GM12874 (cell line): ENCODE measurements around the gene F2RL1.

ENCODE experiments used
- TF ChIP-seq, protein P1 (sequence below): IDR thresholded peaks from 2 replicates; pipeline ENCODE4 v1.5.1; 2011; ENCODE audit warnings: low read depth, mild to moderate bottlenecking, control low read depth, low read length, moderate library complexity; ENCODE audit not compliant: insufficient read depth

Gene F2RL1

GRCh38 chr5:76821136-76821535 lies 2.3 kb downstream of the F2RL1 start:
- TF ChIP-seq, protein P1, sequence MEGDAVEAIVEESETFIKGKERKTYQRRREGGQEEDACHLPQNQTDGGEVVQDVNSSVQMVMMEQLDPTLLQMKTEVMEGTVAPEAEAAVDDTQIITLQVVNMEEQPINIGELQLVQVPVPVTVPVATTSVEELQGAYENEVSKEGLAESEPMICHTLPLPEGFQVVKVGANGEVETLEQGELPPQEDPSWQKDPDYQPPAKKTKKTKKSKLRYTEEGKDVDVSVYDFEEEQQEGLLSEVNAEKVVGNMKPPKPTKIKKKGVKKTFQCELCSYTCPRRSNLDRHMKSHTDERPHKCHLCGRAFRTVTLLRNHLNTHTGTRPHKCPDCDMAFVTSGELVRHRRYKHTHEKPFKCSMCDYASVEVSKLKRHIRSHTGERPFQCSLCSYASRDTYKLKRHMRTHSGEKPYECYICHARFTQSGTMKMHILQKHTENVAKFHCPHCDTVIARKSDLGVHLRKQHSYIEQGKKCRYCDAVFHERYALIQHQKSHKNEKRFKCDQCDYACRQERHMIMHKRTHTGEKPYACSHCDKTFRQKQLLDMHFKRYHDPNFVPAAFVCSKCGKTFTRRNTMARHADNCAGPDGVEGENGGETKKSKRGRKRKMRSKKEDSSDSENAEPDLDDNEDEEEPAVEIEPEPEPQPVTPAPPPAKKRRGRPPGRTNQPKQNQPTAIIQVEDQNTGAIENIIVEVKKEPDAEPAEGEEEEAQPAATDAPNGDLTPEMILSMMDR = no peak

- TF ChIP-seq, protein P1 = no peak
Measured at GRCh38 chr5:76831110-76831452, 12.3 kb downstream of the F2RL1 start.

DNA sequence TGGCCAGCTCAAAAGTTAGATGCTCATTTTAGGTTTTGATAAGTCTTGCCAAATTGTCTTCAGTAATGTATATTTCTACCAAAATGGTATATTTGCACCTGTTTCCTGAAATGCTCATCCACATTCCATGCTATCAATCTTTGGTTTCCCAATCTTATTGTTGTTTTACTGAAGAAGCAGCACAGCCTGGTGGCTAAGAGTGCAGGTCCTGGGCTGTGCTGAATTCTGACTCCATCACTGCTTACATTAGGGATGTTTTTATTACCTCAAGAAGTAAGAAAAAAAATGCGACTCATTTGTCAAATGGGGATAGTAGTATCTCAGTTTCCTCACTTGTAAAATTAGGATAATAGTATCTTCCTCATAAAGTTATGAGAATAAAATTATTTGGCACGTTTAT lies 17.4 kb downstream of the F2RL1 start:
- TF ChIP-seq, protein P1 = no peak

DNA sequence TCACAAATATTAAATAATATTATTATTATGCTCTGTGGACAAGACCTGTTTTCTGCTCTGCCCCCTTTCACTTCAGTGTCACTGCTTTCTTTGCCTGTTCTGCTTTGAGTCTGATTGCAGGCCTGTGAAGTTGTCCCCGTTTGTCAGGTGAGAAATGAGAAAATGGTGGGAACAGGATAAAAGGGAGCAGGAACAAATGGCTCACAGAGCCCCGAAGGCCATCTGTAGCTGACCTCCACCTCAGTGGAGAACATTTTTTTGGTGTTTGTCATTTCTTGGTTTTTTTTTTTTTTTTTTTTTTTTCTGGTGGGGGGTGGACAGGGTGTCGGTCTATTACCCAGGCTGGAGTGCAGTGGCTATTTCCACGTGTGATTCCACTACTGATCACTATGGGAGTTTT lies 17.8 kb downstream of the F2RL1 start:
- TF ChIP-seq, protein P1 = no peak

GRCh38 chr5:76838481-76839261 lies 19.8 kb downstream of the F2RL1 start:
- TF ChIP-seq, protein P1 = no peak

DNA sequence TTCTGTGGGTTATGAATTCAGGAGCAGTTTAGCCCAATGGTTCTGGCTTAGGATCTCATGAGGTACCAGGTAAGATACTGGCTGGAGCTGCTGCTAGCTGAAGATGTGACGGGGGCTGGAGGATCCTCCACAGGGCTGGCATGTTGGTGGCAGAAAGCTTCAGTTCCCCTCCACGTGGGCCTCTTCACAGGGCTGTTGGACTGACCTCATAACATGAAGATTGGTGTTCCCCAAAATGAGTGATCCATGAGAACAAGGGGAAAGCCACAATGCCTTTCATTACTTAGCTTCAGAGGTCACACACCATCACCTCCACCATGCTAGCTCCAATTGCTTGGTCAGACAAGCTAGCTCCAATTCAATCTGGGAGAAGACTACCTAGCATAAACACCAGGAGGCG lies 22.5 kb downstream of the F2RL1 start:
- TF ChIP-seq, protein P1 = no peak

DNA sequence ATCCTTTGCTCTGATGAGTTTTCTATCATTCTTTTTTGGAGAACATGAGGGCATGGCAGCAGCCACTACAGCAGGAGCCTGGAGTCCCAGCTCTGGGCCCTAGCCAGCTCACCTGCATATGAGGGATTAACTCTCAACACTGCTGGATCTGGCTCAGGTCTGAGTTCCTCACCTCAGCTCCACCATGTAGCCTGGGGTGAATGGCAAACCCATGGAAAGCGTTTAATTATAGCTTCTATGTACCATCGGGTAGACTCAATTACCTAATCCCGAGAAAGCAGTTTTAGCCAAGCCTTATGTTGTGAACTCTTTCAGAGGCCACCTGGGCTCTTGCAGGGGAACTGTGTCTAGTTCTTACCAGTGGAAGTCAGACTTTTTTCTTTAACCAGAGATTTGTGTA lies 27.1 kb downstream of the F2RL1 start:
- TF ChIP-seq, protein P1 = no peak
